Mononuclear cell (primary cell): ENCODE results near the gene XAF1. TPM values are rescaled to one million over a fixed set of nuclear protein-coding genes. Genes with fewer than 3 reads are reported as not detected.

Experiments
- H3K27me3 ChIP-seq: 2 replicates; pipeline ENCODE4 v1.6.0; 2011; ENCODE audit warnings: low read length, control low read depth; ENCODE audit not compliant: insufficient read depth
- H3K4me1 ChIP-seq: 2 replicates; pipeline ENCODE4 v1.5.1; 2011; ENCODE audit warnings: mild to moderate bottlenecking, low read length, control low read depth; ENCODE audit not compliant: insufficient read depth
- H3K4me3 ChIP-seq: 2 replicates; pipeline ENCODE4 v1.5.1; 2011; ENCODE audit warnings: mild to moderate bottlenecking, low read length, moderate library complexity
- H3K9me3 ChIP-seq: 2 replicates; pipeline ENCODE4 v1.5.1; 2011; ENCODE audit warnings: low read depth, mild to moderate bottlenecking, control low read depth, low read length
- total RNA-seq: library from RNA; depleted of rRNA; stranded (reverse); fragments of >200 nt; gene quantifications from one replicate; pipeline ENCODE4 v1.2.3, GENCODE V29; 2012

XAF1 gene, protein sequence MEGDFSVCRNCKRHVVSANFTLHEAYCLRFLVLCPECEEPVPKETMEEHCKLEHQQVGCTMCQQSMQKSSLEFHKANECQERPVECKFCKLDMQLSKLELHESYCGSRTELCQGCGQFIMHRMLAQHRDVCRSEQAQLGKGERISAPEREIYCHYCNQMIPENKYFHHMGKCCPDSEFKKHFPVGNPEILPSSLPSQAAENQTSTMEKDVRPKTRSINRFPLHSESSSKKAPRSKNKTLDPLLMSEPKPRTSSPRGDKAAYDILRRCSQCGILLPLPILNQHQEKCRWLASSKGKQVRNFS
- total RNA-seq: 33.1 TPM

DNA sequence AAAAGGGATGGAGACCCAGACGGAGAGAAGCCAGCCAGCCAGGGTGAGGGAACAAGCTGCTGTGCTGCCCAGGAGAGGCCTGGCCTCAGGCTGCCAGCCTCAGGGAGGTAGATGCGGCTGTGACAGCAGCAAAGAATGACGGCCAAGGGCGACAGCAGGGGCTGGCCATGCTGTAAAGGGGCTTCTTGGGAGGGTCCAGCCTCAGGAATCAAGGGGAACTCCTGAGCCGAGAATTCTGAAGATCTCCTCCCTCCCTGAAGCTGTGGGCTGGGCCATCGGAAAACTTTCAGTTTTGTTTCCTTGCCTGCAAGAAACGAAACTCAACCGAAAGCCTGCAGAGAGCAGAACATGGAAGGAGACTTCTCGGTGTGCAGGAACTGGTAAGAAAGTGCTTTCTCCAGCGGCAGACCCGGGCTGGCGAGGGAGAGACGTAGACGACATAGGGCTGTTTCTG is at the start of gene XAF1:
Gene XAF1, plus strand, starts transcription at position 316 of the 454 bp plus-strand sequence. Its CDS starts 33 bp downstream, at position 349.
- H3K4me1 ChIP-seq: peaks cover 63% of the 10 kb centered on the region
- H3K4me3 ChIP-seq: peak within 1 kb of the TSS; percentile 96
- H3K27me3 ChIP-seq: no peaks in the 10 kb centered on the region
- H3K9me3 ChIP-seq: no peaks in the 10 kb centered on the region

DNA sequence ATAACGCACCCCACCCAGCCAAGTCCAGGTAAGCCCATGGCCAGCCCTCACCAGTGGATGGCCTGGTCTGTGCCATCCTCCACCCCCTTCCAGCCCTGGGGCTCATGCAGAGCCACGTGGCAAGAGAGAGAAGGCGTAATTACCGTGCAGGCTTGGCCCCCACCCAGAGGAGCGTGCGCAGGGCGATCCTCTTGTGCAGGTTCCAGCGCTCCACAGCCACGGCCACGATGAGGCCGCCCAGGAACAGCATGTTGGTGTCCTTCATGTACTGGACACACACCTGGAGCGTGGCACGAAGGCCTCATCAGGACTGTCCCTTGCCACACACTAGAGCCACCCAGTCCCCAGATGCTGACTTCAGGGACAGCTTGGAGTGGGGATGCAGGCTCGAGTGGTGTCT is 49.3 kb upstream of the XAF1 start:
- Histone ChIP-seq H3K4me1 (peaks cover 7% of the 10 kb centered on the region), H3K9me3 (no peaks in the 10 kb centered on the region), H3K27me3 (no peaks in the 10 kb centered on the region), H3K4me3 (no peak overlapping the region)

DNA sequence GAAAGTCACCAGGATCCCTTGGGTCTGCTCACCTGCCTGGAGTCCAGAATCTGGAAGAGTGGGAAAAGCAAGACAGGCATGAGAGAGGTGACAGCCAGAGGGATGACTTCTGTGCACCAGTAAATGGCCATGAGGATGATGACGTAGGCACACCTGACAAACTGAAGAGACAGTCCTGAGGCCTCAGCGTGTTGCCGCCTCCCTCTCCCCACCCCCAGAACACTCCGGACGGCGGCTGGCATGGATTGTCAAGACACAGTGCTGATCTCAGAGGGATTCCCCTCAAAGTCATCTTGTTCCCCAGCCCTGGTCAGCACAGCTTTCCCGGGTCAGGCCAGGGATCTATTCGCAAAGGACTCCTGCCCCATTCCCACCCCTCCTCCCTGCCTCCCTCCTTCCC is 48.9 kb upstream of the XAF1 start:
- H3K9me3 ChIP-seq: no peaks in the 10 kb centered on the region
- peaks cover 12% of the 10 kb centered on the region for H3K4me1 ChIP-seq
- H3K4me3 ChIP-seq: no peak overlapping the region
- peaks cover 1% of the 10 kb centered on the region for H3K27me3 ChIP-seq

DNA sequence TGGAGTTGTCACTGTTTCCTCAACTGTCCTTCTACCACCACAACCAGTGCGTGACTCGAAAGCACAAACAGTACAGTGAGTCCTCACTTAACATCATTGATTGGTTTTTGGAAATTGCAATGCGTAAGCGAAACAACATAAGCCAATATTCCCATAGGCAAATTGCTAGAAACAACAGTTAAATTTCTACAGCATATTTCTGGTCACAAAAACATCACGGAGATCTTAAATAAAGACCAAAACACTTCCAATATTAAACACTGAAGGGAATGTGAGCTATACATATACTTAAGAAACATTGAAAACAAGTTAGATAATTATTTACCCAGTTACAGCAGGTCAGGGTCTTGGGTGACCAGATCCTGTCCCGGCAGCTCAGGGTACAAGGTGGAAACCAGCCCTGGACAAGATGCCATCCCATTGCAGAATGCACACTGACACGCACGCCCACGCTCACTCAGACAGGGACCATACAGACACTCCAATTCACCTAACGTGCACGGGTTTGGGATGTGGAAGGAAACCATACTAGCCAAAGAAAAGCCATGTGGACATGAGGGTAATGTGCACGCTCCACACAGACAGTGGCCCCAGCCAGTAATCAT is 47.4 kb upstream of the XAF1 start:
- peaks cover 27% of the 10 kb centered on the region for H3K4me1 ChIP-seq

DNA sequence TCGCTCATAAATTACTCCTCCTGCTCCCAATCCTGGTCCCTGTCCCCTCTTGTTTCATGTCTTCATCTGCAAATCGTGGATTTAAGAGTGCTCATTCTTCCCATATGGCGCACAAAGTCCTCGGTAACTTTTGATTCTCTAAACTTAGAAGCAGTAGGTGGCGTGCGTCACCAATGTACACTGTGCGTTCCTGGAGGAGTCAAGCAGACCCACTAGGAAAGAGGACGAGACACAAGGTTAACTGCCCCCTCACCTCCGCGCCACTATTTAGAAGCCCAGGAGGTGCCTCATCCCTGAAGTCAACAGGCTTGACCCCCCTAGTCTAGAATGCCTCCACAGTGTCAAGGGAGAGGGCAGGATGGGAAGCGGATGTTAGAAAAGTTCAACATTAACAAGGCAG is 45.5 kb upstream of the XAF1 start:
- H3K4me3 ChIP-seq: no peak overlapping the region
- H3K27me3 ChIP-seq: peaks cover 27% of the 10 kb centered on the region
- H3K4me1 ChIP-seq: peaks cover 32% of the 10 kb centered on the region
- H3K9me3 ChIP-seq: no peaks in the 10 kb centered on the region

More for the DNA sequence above, 47.4 kb upstream of the XAF1 start:
- Histone ChIP-seq H3K27me3 (peaks cover 16% of the 10 kb centered on the region), H3K4me3 (no peak overlapping the region), H3K9me3 (no peaks in the 10 kb centered on the region)

DNA sequence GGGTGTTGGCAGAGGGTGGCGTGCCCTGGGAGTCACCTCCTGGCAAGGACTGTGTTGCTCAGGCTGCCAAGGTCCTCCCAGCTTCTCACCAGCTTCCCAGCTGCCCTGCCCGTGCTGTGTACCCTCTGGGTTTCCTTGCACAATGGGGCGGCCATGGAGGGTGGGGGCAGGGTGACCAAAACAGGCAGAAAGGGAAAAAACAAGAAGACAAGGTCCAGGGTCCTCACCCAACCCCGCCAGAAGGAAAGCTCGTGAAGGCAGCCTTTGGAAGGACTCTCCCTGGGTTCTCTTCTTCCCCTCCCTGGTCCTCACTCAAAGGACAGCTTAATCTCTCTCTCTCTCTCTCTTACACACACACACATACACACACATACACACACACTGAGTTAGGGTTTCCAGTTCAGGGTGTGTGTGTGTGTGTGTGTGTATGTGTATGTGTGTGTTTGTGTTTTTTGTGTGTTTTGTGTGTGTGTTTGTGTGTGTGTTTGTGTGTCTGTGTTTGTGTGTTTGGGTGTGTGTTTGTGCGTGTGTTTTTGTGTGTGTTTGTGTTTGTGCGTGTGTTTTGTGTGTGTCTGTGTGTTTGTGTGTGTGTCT is 44.7 kb upstream of the XAF1 start:
- peaks cover 32% of the 10 kb centered on the region for H3K4me1 ChIP-seq
- no peak overlapping the region for H3K4me3 ChIP-seq
- no peaks in the 10 kb centered on the region for H3K9me3 ChIP-seq
- H3K27me3 ChIP-seq: peaks cover 27% of the 10 kb centered on the region

DNA sequence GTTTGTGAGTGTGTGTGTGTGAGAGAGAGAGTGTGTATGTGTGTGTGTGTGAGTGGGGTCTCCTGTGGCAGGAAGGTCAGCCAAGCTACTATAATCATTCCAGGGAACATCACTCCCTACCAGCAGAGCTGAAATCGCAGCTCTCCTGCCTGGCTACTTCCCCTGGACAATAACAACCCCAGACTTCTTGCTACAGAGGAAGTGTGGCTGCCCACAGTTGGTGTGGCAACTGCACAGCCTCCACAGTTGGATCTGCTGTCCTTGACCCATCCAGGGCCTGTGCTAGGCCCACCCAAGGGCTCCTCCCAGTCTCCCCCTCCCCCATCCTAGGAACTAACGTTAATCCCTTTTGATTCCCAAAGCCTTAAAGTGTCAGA is 44.2 kb upstream of the XAF1 start:
- Histone ChIP-seq H3K4me1 (peaks cover 32% of the 10 kb centered on the region), H3K27me3 (peaks cover 27% of the 10 kb centered on the region), H3K9me3 (no peaks in the 10 kb centered on the region), H3K4me3 (no peak overlapping the region)

DNA sequence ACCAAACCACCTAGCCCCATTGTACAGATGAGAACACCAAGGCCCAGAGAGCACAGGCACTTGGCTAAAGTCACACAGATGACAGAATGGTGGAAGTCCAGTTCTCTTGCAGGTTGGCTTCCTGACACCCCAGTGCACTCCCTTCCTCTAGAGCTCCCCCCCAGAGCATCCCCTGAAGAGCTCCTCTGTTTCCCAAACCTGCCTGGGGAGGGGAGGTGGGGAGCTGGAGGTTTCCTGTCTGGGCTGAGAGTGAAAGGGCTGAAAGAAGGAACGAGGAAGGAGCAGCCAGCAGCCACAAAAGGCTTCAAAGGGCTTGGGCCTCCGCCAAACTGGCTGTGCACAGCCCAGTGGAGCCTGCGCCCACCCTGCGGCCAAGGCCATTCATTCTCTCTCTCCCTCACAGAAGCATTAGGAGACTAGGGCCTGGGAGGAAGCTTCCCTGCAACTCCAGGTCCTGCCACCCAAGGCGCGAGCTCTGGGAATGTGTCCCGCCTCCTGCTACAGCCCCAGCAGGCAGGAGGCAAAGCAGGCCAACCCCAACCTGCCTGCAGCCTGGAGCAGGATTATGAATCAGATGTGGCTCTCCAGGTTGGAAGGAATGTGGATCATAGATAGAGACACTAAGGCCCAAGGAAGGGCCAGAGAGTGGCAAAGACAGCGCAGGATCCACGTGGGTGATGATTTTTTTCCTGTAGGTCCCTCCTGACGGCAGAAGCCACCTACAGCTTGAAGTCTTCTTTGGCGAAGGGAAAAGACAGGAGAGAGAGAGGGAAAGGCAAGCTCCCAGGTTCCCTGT is 43.6 kb upstream of the XAF1 start:
- Histone ChIP-seq H3K4me1 (peaks cover 32% of the 10 kb centered on the region), H3K9me3 (no peaks in the 10 kb centered on the region), H3K27me3 (peaks cover 27% of the 10 kb centered on the region), H3K4me3 (no peak overlapping the region)

DNA sequence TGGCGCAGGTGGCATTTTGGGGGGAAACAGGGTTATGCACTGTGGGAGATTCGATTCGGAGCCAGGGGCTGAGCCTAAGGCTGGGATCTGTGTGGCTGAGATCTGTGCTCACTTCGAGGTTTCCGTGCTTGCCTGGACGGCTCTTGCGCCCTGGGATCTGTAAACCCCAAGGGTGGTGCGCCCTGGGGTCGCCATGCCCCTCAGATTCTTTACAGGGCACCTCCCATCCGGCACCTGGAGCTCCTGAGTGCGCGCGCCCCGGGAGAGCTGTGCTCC is 43.1 kb upstream of the XAF1 start:
- Histone ChIP-seq H3K4me1 (peaks cover 32% of the 10 kb centered on the region), H3K27me3 (peaks cover 27% of the 10 kb centered on the region), H3K9me3 (no peaks in the 10 kb centered on the region), H3K4me3 (no peak overlapping the region)

DNA sequence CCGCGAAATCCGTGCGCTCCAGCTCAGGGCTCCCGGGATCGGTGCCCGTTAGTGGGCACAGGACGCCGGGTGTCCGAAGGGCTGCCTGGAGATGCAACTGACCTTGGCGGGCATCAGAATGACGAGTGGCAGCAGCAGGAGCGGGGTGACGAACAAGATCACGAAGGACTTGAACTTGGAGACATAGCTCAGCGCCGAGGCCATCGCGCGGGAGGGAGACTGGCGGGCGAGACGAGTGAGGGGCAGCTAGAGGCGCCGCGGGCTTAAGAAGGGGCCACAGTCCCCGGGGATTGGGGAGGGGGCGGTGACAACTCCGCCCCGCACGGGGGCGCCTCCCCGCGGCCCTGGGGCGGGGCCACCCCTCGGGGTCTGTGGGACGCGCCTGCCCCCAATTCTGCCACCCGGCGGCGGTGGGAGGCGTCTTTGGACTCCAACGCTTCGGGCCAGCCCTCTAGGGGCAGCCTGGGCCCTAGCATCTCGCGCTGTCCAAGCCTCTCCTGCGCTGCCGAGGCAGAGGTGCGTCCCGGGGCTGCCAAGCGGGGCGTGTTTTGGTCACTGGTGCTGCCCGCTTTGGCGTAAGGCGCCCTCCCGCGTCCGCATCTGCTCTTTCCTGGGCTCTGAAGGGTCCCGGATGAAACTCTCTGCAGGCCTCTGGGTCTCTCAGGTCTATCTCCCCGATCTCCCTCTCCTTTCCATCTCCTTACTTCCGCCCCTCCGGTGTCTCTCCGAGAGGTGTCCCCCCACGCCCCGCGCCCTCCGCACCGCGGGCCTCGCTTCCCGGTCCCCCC is 42.5 kb upstream of the XAF1 start, which contains the start of gene SLC13A5:
Gene SLC13A5, minus strand, starts transcription at position 240 of the 788 bp plus-strand sequence. Its CDS starts 36 bp downstream, at position 204.
- H3K4me1 ChIP-seq: peaks cover 32% of the 10 kb centered on the region
- H3K27me3 ChIP-seq: peaks cover 27% of the 10 kb centered on the region
- H3K9me3 ChIP-seq: no peaks in the 10 kb centered on the region
- no peak within 1 kb of the TSS for H3K4me3 ChIP-seq

DNA sequence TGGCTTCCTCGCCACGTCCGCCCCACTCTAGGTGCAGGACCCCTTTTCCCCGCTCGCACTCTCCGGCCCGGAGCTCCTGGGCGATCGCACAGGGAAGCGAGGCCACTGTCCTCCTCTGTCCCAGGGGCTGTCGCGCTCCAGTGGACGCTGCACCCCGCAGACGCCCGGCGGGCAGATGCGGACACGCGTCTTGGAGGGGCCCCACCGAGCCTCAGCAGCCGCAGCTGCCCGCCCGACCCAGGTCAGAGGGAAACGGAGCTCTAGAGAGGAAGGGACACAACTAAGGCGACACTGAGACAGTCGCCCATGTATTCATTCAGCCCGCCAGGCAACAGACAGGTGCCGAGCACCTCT is 42.0 kb upstream of the XAF1 start:
- peaks cover 27% of the 10 kb centered on the region for H3K27me3 ChIP-seq
- no peak overlapping the region for H3K4me3 ChIP-seq
- no peaks in the 10 kb centered on the region for H3K9me3 ChIP-seq
- H3K4me1 ChIP-seq: peaks cover 32% of the 10 kb centered on the region

DNA sequence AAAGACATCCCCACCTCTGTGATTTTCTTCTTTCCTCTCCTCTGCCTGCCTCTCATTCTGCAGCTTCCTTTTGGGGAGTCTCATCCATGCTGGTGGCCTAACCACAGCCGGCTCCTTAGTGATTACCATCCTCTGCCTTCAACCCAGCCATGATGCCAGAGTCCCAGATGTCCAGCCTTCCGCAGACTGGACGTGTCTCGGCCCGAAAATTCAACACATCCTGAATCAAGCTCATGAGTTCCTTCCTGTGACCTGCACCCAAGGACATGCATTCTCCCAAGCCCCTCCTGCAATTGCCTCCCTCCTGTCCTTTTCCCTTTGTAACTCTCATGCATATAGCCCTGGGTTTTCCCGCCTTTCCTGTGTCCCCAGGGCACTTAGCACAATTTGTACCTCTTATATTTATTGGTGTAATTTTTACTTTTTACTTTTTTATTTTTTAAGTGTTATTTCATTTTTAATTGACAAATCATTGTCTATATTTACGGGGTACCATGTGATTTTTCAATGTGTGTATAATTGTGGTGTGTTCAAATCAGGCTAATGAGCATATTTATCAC is 41.5 kb upstream of the XAF1 start:
- Histone ChIP-seq H3K9me3 (no peaks in the 10 kb centered on the region), H3K27me3 (peaks cover 30% of the 10 kb centered on the region), H3K4me1 (peaks cover 32% of the 10 kb centered on the region), H3K4me3 (no peak overlapping the region)

DNA sequence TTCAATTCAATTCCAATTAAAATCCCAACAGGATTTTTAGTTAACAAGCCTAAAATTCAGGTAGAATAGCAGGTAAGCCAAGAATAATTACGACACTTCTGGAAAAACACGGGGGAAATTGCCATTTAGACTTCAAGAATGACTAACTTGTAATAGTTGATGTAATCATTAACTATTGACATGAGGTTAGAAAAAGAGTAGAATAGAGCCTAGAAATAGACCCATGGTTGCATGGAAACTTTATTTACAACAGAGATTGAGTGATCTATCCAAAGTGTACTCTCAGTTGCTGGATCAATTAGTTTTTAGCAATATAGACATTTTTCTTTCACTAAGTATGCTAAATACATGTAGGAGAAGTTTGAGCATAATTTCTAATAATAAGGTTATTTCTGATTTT is 39.1 kb upstream of the XAF1 start:
- no peak overlapping the region for H3K4me3 ChIP-seq
- peaks cover 22% of the 10 kb centered on the region for H3K4me1 ChIP-seq
- peaks cover 37% of the 10 kb centered on the region for H3K27me3 ChIP-seq
- H3K9me3 ChIP-seq: no peaks in the 10 kb centered on the region

DNA sequence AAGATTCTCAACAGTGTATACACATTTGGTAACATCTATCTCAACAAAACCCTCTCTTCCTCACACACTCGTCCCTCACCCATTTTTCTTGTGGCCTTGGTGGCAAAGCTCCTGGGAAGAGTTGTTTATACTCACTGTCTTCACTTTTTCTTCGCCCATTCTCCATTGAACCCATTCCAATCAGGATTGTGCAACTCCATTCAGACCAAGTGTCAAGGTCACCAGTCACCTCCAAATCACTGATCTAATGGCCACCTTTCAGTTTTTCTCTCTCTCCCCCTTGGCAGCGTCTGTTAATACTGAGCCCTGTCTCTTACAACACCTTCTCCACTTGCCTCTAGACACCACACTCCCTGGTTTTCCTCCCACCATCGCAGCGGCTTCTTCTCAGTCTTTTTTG is 34.1 kb upstream of the XAF1 start:
- H3K27me3 ChIP-seq: peaks cover 10% of the 10 kb centered on the region
- no peak overlapping the region for H3K4me3 ChIP-seq
- no peaks in the 10 kb centered on the region for H3K9me3 ChIP-seq
- no peaks in the 10 kb centered on the region for H3K4me1 ChIP-seq
